Measurements from ENCODE around the gene TNIK. TPM values are rescaled to one million over a fixed set of nuclear protein-coding genes. Genes with fewer than 3 reads are reported as not detected.
A peak's percentile ranks its signal among the peaks of the same experiment; 100 is the strongest.

The TNIK gene
- total and polyA plus RNA-seq, 12 donors, result 9.3 to 51.9 (median 35.1) TPM

DNA sequence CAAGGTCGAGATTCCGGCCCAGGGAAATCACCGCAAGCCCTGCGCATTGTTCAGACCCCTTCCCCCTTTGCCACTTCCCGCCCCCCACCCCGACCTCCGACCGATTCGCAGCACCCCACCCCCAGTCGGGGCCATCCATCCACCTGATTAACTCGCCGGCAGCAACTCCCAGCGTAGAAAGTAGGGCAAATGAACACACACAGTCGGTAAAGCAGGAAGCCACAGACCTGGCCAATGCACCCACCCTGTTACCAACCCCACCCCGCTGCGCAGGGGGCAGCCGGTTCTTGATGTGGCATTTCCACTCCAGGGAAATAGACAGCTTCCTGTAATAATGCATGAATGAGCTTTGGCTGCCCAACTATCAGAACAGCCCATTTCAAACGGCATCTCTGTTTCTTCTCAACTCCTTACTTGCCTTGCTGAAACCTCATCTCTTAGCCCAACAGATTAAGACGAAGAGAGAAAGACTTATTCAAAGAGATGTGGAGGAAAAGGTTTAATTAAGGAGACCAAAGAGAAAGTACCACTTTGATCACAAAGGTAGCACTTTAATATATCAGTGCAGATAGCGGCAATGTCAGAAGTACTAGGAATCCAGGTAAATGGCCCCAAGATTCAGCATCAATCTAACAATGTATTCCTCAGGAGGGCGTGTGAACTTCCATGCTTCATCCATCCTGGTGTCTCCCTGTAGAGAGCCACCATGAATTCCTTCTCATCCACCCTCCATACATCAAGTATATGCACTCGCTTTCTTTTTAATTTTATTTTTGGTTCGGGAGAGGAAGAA, 1.9 kb downstream of the TNIK start:
- intact Hi-C loops (cut with DNase I), result loop anchor here in 7 of 10 donors (5.0 to 10.0 kb wide), 7 partner anchors 56 to 281 kb away; no protein-coding TSS in a partner anchor
- Histone ChIP-seq H3K27ac (peak overlapping the region in 9 of 10 donors; percentile 10 to 87 (median 85)), H3K4me3 (peak overlapping the region; percentile 40 to 89 (median 72)), H3K36me3 (no peaks in the 10 kb centered on the region), H3K4me1 (peaks cover 0 to 54% (median 28%) of the 10 kb centered on the region in 9 donors), H3K27me3 (peaks cover 0 to 30% (median 9%) of the 10 kb centered on the region in 7 donors), H3K9me3 (no peaks in the 10 kb centered on the region)
- DNase-seq, result no peak
- WGBS, 2 donors, result 6 to 10% methylated on average over 23 of the region's 23 CpGs
- TF ChIP-seq, protein P1, sequence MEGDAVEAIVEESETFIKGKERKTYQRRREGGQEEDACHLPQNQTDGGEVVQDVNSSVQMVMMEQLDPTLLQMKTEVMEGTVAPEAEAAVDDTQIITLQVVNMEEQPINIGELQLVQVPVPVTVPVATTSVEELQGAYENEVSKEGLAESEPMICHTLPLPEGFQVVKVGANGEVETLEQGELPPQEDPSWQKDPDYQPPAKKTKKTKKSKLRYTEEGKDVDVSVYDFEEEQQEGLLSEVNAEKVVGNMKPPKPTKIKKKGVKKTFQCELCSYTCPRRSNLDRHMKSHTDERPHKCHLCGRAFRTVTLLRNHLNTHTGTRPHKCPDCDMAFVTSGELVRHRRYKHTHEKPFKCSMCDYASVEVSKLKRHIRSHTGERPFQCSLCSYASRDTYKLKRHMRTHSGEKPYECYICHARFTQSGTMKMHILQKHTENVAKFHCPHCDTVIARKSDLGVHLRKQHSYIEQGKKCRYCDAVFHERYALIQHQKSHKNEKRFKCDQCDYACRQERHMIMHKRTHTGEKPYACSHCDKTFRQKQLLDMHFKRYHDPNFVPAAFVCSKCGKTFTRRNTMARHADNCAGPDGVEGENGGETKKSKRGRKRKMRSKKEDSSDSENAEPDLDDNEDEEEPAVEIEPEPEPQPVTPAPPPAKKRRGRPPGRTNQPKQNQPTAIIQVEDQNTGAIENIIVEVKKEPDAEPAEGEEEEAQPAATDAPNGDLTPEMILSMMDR (IDR thresholded peaks at IDR 0.05), result no peak
- ATAC-seq, result no peak

DNA sequence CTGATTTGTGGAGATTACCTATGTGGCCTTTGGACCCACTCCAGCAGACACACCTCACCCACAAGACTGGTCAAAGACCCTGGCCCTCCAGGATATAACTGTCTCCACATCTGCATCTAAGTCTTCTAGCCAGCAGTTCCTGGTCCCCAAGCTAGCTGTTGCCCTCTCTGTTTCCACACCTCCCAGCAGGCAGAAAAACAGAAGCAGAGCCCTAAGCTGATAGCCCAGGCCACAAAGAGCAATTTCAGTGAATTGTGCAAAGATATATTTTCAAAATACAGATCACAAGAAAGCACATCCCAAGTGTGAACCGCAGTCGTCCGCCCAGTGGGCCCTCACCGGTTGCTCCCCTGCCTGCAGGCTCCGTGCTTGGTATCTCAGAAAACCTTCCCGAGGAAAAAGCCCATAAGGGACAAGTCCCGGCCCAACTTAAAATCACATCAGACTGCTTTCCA, 2.6 kb downstream of the TNIK start:
- H3K4me1 ChIP-seq, result peaks cover 0 to 60% (median 32%) of the 10 kb centered on the region in 9 donors
- H3K36me3 ChIP-seq, result no peaks in the 10 kb centered on the region
- H3K4me3 ChIP-seq, result peak overlapping the region; percentile 40 to 89 (median 72)
- ATAC-seq, result no peak
- intact Hi-C loops (cut with DNase I), result loop anchor here in 7 of 10 donors (5.0 to 10.0 kb wide), 7 partner anchors 55 to 280 kb away; no protein-coding TSS in a partner anchor
- DNase-seq, result no peak
- H3K9me3 ChIP-seq, result no peaks in the 10 kb centered on the region
- peak overlapping the region in 8 of 10 donors; percentile 10 to 87 (median 85) for H3K27ac ChIP-seq
- H3K27me3 ChIP-seq, result peaks cover 0 to 30% (median 5%) of the 10 kb centered on the region in 7 donors
- WGBS, 2 donors, result 15 to 22% methylated on average over 7 of the region's 7 CpGs
- TF ChIP-seq, protein P1 (IDR thresholded peaks at IDR 0.05), result no peak

DNA sequence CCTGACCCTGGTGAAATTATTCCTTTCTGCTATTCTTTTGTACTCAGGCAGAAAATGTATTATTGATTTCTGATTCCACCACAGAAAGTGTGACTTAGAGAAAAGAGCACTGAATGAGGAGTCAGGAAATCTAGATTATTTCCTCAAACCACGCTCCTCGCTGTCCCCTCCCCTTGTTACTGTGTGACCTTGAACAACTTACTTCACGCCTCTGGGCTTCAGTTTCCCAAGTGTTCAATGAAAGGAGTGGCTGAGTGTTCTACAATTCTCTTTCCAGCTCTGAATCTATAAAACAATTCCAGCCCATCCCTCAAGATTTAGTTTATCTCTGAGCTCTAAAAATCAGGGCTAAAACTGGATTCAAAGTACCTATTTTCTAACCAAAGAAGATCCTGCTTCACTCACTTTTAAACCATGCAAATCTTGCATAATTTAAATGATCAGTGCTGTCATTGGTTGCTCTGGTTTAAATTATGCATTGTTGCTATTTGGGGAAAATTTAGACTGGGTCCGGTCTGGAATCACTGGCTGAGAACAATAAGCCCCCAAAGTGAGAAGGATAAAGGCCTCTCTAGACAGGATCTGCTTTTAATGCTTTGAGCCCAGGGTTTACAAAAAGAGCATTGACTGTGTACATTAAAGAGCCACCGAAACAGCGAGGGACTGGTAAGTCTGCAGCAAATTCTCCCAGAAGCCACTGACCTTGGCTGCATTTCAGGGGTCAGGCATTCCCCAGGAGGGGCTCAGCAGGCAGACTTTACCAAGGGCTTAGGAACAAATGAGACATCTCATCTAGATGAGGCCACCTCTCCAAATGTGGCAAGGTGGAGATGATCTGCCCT, 3.2 kb downstream of the TNIK start:
- Histone ChIP-seq H3K9me3 (no peaks in the 10 kb centered on the region), H3K36me3 (no peaks in the 10 kb centered on the region), H3K4me1 (peaks cover 0 to 65% (median 32%) of the 10 kb centered on the region in 9 donors), H3K4me3 (peak overlapping the region in 7 of 10 donors; percentile 59 to 89 (median 72)), H3K27me3 (peaks cover 0 to 27% (median 0%) of the 10 kb centered on the region in 7 donors), H3K27ac (peak overlapping the region in 7 of 10 donors; percentile 13 to 87 (median 85))
- intact Hi-C loops (cut with DNase I), result loop anchor here in 7 of 10 donors (5.0 to 10.0 kb wide), 7 partner anchors 55 to 280 kb away; no protein-coding TSS in a partner anchor
- TF ChIP-seq, protein P1 (IDR thresholded peaks at IDR 0.05), result no peak
- ATAC-seq (no peak), DNase-seq (no peak)
- 54 to 60% methylated on average over 6 of the region's 6 CpGs for WGBS, 2 donors
